Fibroblast of the aortic adventitia (primary cell): ENCODE measurements around the gene EEF1AKMT3. TPM values are rescaled to one million over a fixed set of nuclear protein-coding genes. Genes with fewer than 3 reads are reported as not detected.

Experiments used
- DNase-seq: peaks from one replicate; pipeline ENCODE4 v3.0.0-alpha.2; 2010; ENCODE audit warnings: low read depth
- H3K4me3 ChIP-seq: 2 replicates; pipeline ENCODE4 v1.5.1; 2011; ENCODE audit warnings: low read depth, mild to moderate bottlenecking, control low read depth, low read length, moderate library complexity
- CTCF ChIP-seq: IDR thresholded peaks from 2 replicates; pipeline ENCODE4 v1.5.1; 2011; ENCODE audit warnings: mild to moderate bottlenecking, low read length, control low read depth, inconsistent platforms; ENCODE audit not compliant: insufficient read depth
- total RNA-seq: library from RNA; depleted of rRNA; stranded (reverse); fragments of >200 nt; gene quantifications from 2 replicates; pipeline ENCODE4 v1.2.3, GENCODE V29; 2012; ENCODE audit warnings: low replicate concordance

EEF1AKMT3 gene
- total RNA-seq, 1 donor = 6.6 TPM

- H3K4me3 ChIP-seq = peak overlapping the region; percentile 87
- no peak for TF ChIP-seq CTCF
- DNase-seq = no peak
Measured at GRCh38 chr12:57725851-57726150, 46.6 kb upstream of the EEF1AKMT3 start.

GRCh38 chr12:57726151-57726883 lies 46.1 kb upstream of the EEF1AKMT3 start:
- TF ChIP-seq CTCF = peak; percentile 88
- peak; percentile 82 for DNase-seq
- peak overlapping the region; percentile 87 for H3K4me3 ChIP-seq

- DNase-seq = no peak
- peak overlapping the region; percentile 87 for H3K4me3 ChIP-seq
- TF ChIP-seq CTCF = peak; percentile 52
Measured at GRCh38 chr12:57726884-57727757, 45.3 kb upstream of the EEF1AKMT3 start.

- no peak for DNase-seq
- no peak for TF ChIP-seq CTCF
- no peak overlapping the region for H3K4me3 ChIP-seq
Measured at GRCh38 chr12:57727758-57728395, 44.5 kb upstream of the EEF1AKMT3 start.

- no peak for DNase-seq
- no peak overlapping the region for H3K4me3 ChIP-seq
- no peak for TF ChIP-seq CTCF
Measured at GRCh38 chr12:57729321-57729844, 43.0 kb upstream of the EEF1AKMT3 start.

GRCh38 chr12:57730336-57731067 lies 41.9 kb upstream of the EEF1AKMT3 start:
- DNase-seq = no peak

More at GRCh38 chr12:57730336-57731067, 41.9 kb upstream of the EEF1AKMT3 start:
- H3K4me3 ChIP-seq = no peak overlapping the region
- no peak for TF ChIP-seq CTCF
